Endothelial cell of umbilical vein (primary cell): ENCODE data around the gene PAGR1. TPM values are rescaled to one million over a fixed set of nuclear protein-coding genes. Genes with fewer than 3 reads are reported as not detected.

Source experiments
- BruUV-seq: library from RNA; stranded (reverse); fragments of 400-500 nt; replicated peaks from 2 replicates; lab custom pipeline; 2021; lab: Mats Ljungman, UMichigan
- CTCF ChIA-PET: fragments of 300-600, 350-600 bp; sonication (Branson Sonifier 250); formaldehyde crosslinking; loops from one replicate; lab custom pipeline; 2021; ENCODE audit warnings: antibody characterized with exemption, inconsistent platforms; lab: Charles Lee
- POLR2A ChIA-PET: fragments of 300-600, 350-600 bp; sonication (Branson Sonifier 250); formaldehyde crosslinking; loops from one replicate; lab custom pipeline; 2021; ENCODE audit warnings: antibody characterized with exemption, inconsistent platforms; lab: Charles Lee
- DNase-seq: peaks from one replicate; pipeline ENCODE4 v3.0.0-alpha.2; 2011; ENCODE audit warnings: low read depth, low spot score
- FAIRE-seq: peaks from 2 replicates; lab custom pipeline; 2011; peaks lifted over from hg19 to GRCh38; lab: Jason Lieb, UNC
- H2AFZ ChIP-seq: 2 replicates; pipeline ENCODE4 v1.6.0; 2012; ENCODE audit warnings: low read depth, low read length, control low read depth, inconsistent platforms
- H3K27ac ChIP-seq: 2 replicates; pipeline ENCODE4 v1.5.1; 2011; ENCODE audit warnings: low read depth, mild to moderate bottlenecking, control low read depth, low read length, moderate library complexity; ENCODE audit not compliant: insufficient read depth
- H3K27me3 ChIP-seq, 2 experiments: 2 replicates each; pipeline versions ENCODE4 v1.6.0 to v1.6.1; 2011; ENCODE audit warnings: low read length in 2 of 2, mixed read lengths in 1 of 2; ENCODE audit not compliant: control insufficient read depth in 2 of 2, insufficient read depth in 2 of 2
- H3K36me3 ChIP-seq, 2 experiments: 2 replicates in 1 of 2; 3 replicates in 1 of 2; pipeline ENCODE4 v1.5.1; 2011; ENCODE audit warnings: low read length in 2 of 2, mild to moderate bottlenecking in 1 of 2, moderate library complexity in 1 of 2; ENCODE audit not compliant: control insufficient read depth in 2 of 2, insufficient read depth in 2 of 2; ENCODE audit errors: extremely low read depth in 1 of 2
- H3K4me1 ChIP-seq: 3 replicates; pipeline ENCODE4 v1.5.1; 2011; ENCODE audit warnings: mild to moderate bottlenecking, low read length; ENCODE audit not compliant: control insufficient read depth, insufficient read depth; ENCODE audit errors: extremely low read depth
- H3K4me2 ChIP-seq: 2 replicates; pipeline ENCODE4 v1.6.1; 2011; ENCODE audit warnings: low read length, control low read depth, mixed read lengths; ENCODE audit not compliant: insufficient read depth
- H3K4me3 ChIP-seq, 3 experiments: fragments of 200-600 bp in 1 of 3; sonication (generic), shearing (Covaris generic) in 1 of 3; replicated peaks in 1 of 3; 2 replicates each; pipeline ENCODE4 v1.5.1; 2011 to 2016; ENCODE audit warnings: control low read depth in 3 of 3, low read length in 3 of 3, mild to moderate bottlenecking in 2 of 3, inconsistent platforms in 1 of 3, low read depth in 1 of 3, moderate library complexity in 1 of 3; ENCODE audit not compliant: insufficient read depth in 1 of 3
- H3K79me2 ChIP-seq: 2 replicates; pipeline ENCODE4 v1.6.0; 2012; ENCODE audit warnings: low read length, inconsistent platforms; ENCODE audit not compliant: control insufficient read depth, insufficient read depth
- H3K9ac ChIP-seq: replicated peaks from 2 replicates; pipeline ENCODE3; 2011; ENCODE audit warnings: low read length, control low read depth; ENCODE audit not compliant: insufficient read depth; ENCODE audit errors: extremely low read depth
- H3K9me1 ChIP-seq: replicated peaks from 3 replicates; pipeline ENCODE4 v1.6.0; 2011; ENCODE audit warnings: mild to moderate bottlenecking, low read length; ENCODE audit not compliant: control insufficient read depth, insufficient read depth; ENCODE audit errors: extremely low read depth
- H3K9me3 ChIP-seq: replicated peaks from 2 replicates; pipeline ENCODE4 v1.5.1; 2012; ENCODE audit warnings: low read length, inconsistent platforms; ENCODE audit not compliant: control insufficient read depth, insufficient read depth
- H4K20me1 ChIP-seq: replicated peaks from 2 replicates; pipeline ENCODE3; 2011; ENCODE audit warnings: mild to moderate bottlenecking, low read length; ENCODE audit not compliant: control insufficient read depth, insufficient read depth; ENCODE audit errors: extremely low read depth
- EZH2 ChIP-seq: IDR thresholded peaks from 2 replicates; pipeline ENCODE4 v1.6.1; 2012; ENCODE audit warnings: borderline replicate concordance, low read depth, mild to moderate bottlenecking, moderate library complexity, low read length, inconsistent platforms; ENCODE audit not compliant: severe bottlenecking
- GATA2 ChIP-seq: IDR thresholded peaks from 2 replicates; pipeline ENCODE4 v1.7.0; 2011; ENCODE audit warnings: low read depth, mild to moderate bottlenecking, moderate library complexity, mixed read lengths, low read length; ENCODE audit not compliant: insufficient read length, insufficient read depth
- POLR2A ChIP-seq: IDR thresholded peaks from 2 replicates; pipeline ENCODE4 v1.6.1; 2012; ENCODE audit warnings: low read depth, mild to moderate bottlenecking, control low read depth, low read length
- POLR2AphosphoS5 ChIP-seq: IDR thresholded peaks from 2 replicates; pipeline ENCODE4 v1.6.1; 2012; ENCODE audit warnings: low read depth, mild to moderate bottlenecking, control low read depth, low read length, moderate library complexity; ENCODE audit not compliant: insufficient read depth
- dilution Hi-C: fragments of 300-500 bp; cut with MboI; formaldehyde crosslinking; loops from one replicate; pipeline ENCODE4 v1.15.0; 2019; ENCODE audit warnings: low sequenced_read_pairs; ENCODE audit not compliant: extremely low pct_ligation_motif_present
- intact Hi-C: fragments of 100-400 bp; cut with micrococcal nuclease; formaldehyde crosslinking; loops from one replicate; pipeline ENCODE4 v1.10.0; 2022
- polyA plus RNA-seq, 4 experiments: library from polyadenylated mRNA; depleted of rRNA in 3 of 4; stranded (reverse) in 3 of 4; unstranded in 1 of 4; fragments of >200 nt; gene quantifications; 2 replicates each; pipeline versions ENCODE4 v1.2.1 to v1.2.3, GENCODE V29; 2011 to 2012; ENCODE audit warnings: missing spikeins in 1 of 4
- total RNA-seq: library from RNA; stranded (reverse); gene quantifications from 2 replicates; pipeline ENCODE4 v1.2.3, GENCODE V29; 2021
- TF ChIP-seq, protein P1 (sequence below), 2 donors: IDR thresholded peaks; 1 replicate in 1 of 2; 2 replicates in 1 of 2; pipeline ENCODE4 v1.5.1; 2011; ENCODE audit warnings: low read length in 2 of 2, mild to moderate bottlenecking in 2 of 2, moderate library complexity in 2 of 2, control low read depth in 1 of 2, inconsistent platforms in 1 of 2, low read depth in 1 of 2; ENCODE audit not compliant: insufficient read depth in 1 of 2; ENCODE audit errors: extremely low read depth in 1 of 2

PAGR1 gene
- total and polyA plus RNA-seq, 2 donors (not counting 3 experiments of a cell fraction or from before 2014, with no cell fraction given), result 15.9 to 26.3 TPM

DNA sequence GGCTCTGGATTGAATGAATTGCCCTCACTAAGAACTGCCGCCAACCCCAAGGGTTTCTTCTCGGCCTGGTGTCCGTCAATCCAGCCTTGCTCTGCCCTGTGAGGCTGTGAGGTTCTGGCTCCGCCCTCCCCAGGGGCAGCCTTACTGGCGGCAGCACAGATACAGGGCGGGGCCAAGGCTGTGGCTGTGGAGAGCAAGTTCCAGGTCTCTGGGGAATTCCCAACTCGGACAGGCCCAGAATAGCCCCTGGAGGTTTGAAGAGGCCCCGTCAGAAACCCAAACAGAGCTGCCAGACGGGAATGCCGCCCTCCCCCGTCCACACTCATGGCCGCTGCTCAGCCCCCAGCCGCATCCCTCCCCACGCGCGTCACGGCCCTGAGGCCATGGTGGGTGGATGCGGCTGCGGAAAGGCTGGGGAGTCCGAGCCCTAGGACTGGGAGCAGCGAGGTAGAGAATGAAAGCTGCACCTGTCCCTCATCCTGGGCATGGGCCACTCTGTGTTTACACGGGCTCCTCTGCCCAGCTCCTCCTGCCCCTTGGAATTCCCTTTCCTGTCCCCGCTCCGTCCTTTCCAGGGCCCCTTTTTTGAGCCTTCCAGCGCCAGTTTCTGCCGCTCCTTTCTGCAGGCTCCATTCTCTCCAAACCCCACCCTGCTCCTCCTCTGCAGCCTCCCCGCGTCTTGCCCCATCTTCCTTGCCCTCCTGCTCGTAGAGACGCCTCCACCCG lies 4.6 kb upstream of the PAGR1 start:
- H3K79me2 ChIP-seq, result peaks cover 29% of the 10 kb centered on the region

More for the DNA sequence above, 4.6 kb upstream of the PAGR1 start:
- FAIRE-seq (peak; percentile 98), DNase-seq (peak; percentile 94)
- Histone ChIP-seq H3K9me3 (no peaks in the 10 kb centered on the region), H3K4me3 (peak overlapping the region; percentile 39 to 49 (median 46)), H3K4me2 (peak overlapping the region; percentile 85), H2AFZ (peak overlapping the region; percentile 64), H3K27ac (peak overlapping the region; percentile 35), H3K27me3 (no peaks in the 10 kb centered on the region), H3K9me1 (no peaks in the 10 kb centered on the region), H4K20me1 (no peaks in the 10 kb centered on the region), H3K36me3 (peaks cover 0 to 14% of the 10 kb centered on the region in 2 experiments), H3K4me1 (peaks cover 47% of the 10 kb centered on the region), H3K9ac (peak overlapping the region; percentile 36)
- CTCF ChIA-PET, result interaction anchor here (0.6 to 4.0 kb wide), 3 partner anchors 37 to 111 kb away, joined by 3 to 29 read pairs (median 4); no protein-coding TSS in a partner anchor
- POLR2A ChIA-PET, result no interaction called here
- no TSS peak for BruUV-seq
- intact Hi-C loops, result loop anchor here (1.0 to 2.0 kb wide), 2 partner anchors 51 to 185 kb away; partner anchors contain the start of genes CDIPT and INO80E
- TF ChIP-seq EZH2 (no peak), POLR2AphosphoS5 (peak; percentile 53), POLR2A (peak; percentile 32), GATA2 (no peak)
- TF ChIP-seq, protein P1, sequence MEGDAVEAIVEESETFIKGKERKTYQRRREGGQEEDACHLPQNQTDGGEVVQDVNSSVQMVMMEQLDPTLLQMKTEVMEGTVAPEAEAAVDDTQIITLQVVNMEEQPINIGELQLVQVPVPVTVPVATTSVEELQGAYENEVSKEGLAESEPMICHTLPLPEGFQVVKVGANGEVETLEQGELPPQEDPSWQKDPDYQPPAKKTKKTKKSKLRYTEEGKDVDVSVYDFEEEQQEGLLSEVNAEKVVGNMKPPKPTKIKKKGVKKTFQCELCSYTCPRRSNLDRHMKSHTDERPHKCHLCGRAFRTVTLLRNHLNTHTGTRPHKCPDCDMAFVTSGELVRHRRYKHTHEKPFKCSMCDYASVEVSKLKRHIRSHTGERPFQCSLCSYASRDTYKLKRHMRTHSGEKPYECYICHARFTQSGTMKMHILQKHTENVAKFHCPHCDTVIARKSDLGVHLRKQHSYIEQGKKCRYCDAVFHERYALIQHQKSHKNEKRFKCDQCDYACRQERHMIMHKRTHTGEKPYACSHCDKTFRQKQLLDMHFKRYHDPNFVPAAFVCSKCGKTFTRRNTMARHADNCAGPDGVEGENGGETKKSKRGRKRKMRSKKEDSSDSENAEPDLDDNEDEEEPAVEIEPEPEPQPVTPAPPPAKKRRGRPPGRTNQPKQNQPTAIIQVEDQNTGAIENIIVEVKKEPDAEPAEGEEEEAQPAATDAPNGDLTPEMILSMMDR (IDR thresholded peaks at IDR 0.05; ENCODE audit: extremely low read depth in 1 of 2, insufficient read depth in 1 of 2, low read depth in 1 of 2, low read length in 2 of 2), result no peak
- dilution Hi-C loops, result no loop called here
